Measurements from ENCODE around the gene MRPS34. TPM values are rescaled to one million over a fixed set of nuclear protein-coding genes. Genes with fewer than 3 reads are reported as not detected.

MRPS34 gene
- total and polyA plus RNA-seq, 2 experiments from 2014 or later: 116 to 155 TPM

DNA sequence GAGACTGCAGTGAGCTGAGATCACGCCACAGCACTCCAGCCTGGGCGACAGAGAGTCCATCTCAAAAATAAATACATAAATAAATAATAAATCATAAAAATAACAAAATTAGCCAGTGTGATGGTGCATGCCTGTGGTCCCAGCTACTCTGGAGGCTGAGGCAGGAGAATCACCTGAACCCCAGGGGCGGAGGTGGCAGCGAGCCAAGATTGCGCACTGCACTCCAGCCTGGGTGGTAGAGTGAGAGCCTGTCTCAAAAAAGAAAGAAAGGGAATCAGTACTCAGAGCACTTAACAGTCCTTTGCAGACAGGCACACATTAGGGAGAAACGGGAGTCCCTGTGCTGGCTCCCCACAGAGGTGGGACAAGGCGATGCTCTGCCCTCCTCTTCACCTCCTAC, 41.9 kb downstream of the MRPS34 start:
- H3K36me3 ChIP-seq (replicated peaks; ENCODE audit: insufficient read depth, low read depth): no peaks in the 10 kb centered on the region

DNA sequence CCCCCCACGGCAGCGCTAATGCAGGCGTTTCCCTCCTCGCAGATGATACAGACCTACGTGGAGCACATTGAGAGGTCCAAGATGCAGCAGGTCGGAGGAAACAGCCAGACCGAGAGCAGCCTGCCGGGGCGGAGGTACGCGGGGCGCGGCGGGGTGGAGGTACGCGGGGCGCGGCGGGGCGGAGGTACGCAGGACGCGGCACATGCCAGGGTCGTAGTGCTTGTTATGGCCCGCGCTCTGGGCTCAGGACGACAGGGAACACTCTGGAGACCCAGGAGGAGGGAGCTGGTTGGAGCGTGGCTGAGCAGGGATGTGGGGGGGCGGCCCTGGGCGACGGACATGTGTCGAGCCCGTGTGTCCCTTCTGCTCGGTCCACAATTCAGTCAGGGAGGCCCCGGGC, 43.5 kb downstream of the MRPS34 start:
- H3K36me3 ChIP-seq (replicated peaks; ENCODE audit: insufficient read depth, low read depth): no peaks in the 10 kb centered on the region
- H4K20me1 ChIP-seq (ENCODE audit: insufficient read depth, poor library complexity, severe bottlenecking): peaks cover 3% of the 10 kb centered on the region
- WGBS (ENCODE audit: low lambda C conversion rate, missing lambda C conversion rate): 96% methylated on average over 14 of the region's 35 CpGs

More for the DNA sequence above, 41.9 kb downstream of the MRPS34 start:
- no peaks in the 10 kb centered on the region for H3K27me3 ChIP-seq
- H3K27ac ChIP-seq: no peak overlapping the region
- no peak for TF ChIP-seq EZH2 (IDR thresholded peaks at IDR 0.05; ENCODE audit: borderline replicate concordance)
- TF ChIP-seq, protein P1, sequence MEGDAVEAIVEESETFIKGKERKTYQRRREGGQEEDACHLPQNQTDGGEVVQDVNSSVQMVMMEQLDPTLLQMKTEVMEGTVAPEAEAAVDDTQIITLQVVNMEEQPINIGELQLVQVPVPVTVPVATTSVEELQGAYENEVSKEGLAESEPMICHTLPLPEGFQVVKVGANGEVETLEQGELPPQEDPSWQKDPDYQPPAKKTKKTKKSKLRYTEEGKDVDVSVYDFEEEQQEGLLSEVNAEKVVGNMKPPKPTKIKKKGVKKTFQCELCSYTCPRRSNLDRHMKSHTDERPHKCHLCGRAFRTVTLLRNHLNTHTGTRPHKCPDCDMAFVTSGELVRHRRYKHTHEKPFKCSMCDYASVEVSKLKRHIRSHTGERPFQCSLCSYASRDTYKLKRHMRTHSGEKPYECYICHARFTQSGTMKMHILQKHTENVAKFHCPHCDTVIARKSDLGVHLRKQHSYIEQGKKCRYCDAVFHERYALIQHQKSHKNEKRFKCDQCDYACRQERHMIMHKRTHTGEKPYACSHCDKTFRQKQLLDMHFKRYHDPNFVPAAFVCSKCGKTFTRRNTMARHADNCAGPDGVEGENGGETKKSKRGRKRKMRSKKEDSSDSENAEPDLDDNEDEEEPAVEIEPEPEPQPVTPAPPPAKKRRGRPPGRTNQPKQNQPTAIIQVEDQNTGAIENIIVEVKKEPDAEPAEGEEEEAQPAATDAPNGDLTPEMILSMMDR (IDR thresholded peaks at IDR 0.05; ENCODE audit: poor library complexity): no peak
- TF ChIP-seq EZH2phosphoT487 (IDR thresholded peaks at IDR 0.05; ENCODE audit: low read depth, severe bottlenecking, unreplicated experiment): no peak
- no peaks in the 10 kb centered on the region for H3K4me1 ChIP-seq (ENCODE audit: insufficient read depth)
- H4K20me1 ChIP-seq (ENCODE audit: insufficient read depth, poor library complexity, severe bottlenecking): peaks cover 2% of the 10 kb centered on the region
- no peaks in the 10 kb centered on the region for H3K9me2 ChIP-seq (replicated peaks; ENCODE audit: insufficient read depth)
- H3K79me2 ChIP-seq: peaks cover 3% of the 10 kb centered on the region
- DNase-seq (ENCODE audit: low spot score): no peak
- no peaks in the 10 kb centered on the region for H3K9me3 ChIP-seq (ENCODE audit: low read depth)
- no peak overlapping the region for H3K4me2 ChIP-seq
- WGBS (ENCODE audit: low lambda C conversion rate, missing lambda C conversion rate): 96% methylated on average over 7 of the region's 7 CpGs
- no peak overlapping the region for H2AFZ ChIP-seq
- H3K4me3 ChIP-seq: no peak overlapping the region

DNA sequence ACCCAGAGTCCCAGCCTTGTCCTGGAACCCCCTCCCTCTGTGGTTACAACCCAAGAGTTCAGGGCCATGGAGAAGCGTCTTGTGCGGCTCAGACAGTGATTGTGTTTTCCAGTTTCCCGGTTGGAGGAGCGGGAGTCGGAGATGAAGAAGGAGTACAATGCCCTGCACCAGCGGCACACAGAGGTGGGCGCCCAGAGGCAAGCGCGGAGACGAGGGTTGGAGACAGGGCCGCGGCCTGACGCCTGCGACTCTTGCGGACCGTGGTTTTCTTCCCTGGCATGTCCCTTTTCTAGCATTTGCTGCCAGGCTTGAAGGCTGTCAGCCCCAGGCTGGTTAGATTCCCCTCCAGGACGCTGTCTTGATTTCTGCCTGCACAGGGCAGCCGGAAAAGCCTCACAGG, 43.9 kb downstream of the MRPS34 start:
- Histone ChIP-seq H3K4me2 (no peak overlapping the region), H3K36me3 (replicated peaks; ENCODE audit: insufficient read depth, low read depth) (no peaks in the 10 kb centered on the region), H3K9me2 (replicated peaks; ENCODE audit: insufficient read depth) (no peaks in the 10 kb centered on the region), H3K4me1 (ENCODE audit: insufficient read depth) (no peaks in the 10 kb centered on the region), H2AFZ (no peak overlapping the region), H3K27me3 (no peaks in the 10 kb centered on the region), H3K4me3 (no peak overlapping the region), H3K9me3 (ENCODE audit: low read depth) (no peaks in the 10 kb centered on the region), H3K79me2 (peaks cover 17% of the 10 kb centered on the region), H3K27ac (no peak overlapping the region), H4K20me1 (ENCODE audit: insufficient read depth, poor library complexity, severe bottlenecking) (peaks cover 7% of the 10 kb centered on the region)
- DNase-seq (ENCODE audit: low spot score): no peak
- TF ChIP-seq, protein P1 (IDR thresholded peaks at IDR 0.05; ENCODE audit: poor library complexity): no peak
- no peak for TF ChIP-seq EZH2phosphoT487 (IDR thresholded peaks at IDR 0.05; ENCODE audit: low read depth, severe bottlenecking, unreplicated experiment)
- TF ChIP-seq EZH2 (IDR thresholded peaks at IDR 0.05; ENCODE audit: borderline replicate concordance): no peak
- WGBS (ENCODE audit: low lambda C conversion rate, missing lambda C conversion rate): 98% methylated on average over 18 of the region's 18 CpGs

More for the DNA sequence above, 43.5 kb downstream of the MRPS34 start:
- Histone ChIP-seq H3K9me2 (replicated peaks; ENCODE audit: insufficient read depth) (no peaks in the 10 kb centered on the region), H3K9me3 (ENCODE audit: low read depth) (no peaks in the 10 kb centered on the region), H3K4me1 (ENCODE audit: insufficient read depth) (no peaks in the 10 kb centered on the region), H3K27me3 (no peaks in the 10 kb centered on the region), H2AFZ (no peak overlapping the region), H3K27ac (no peak overlapping the region), H3K79me2 (peaks cover 12% of the 10 kb centered on the region), H3K4me2 (no peak overlapping the region), H3K4me3 (no peak overlapping the region)
- TF ChIP-seq EZH2 (IDR thresholded peaks at IDR 0.05; ENCODE audit: borderline replicate concordance): no peak
- TF ChIP-seq EZH2phosphoT487 (IDR thresholded peaks at IDR 0.05; ENCODE audit: low read depth, severe bottlenecking, unreplicated experiment): no peak
- TF ChIP-seq, protein P1 (IDR thresholded peaks at IDR 0.05; ENCODE audit: poor library complexity): no peak
- no peak for DNase-seq (ENCODE audit: low spot score)

Measured in hepatocyte (in vitro differentiated cells).